Activated CD8-positive, alpha-beta memory T cell treated with anti-CD3 and anti-CD28 coated beads, Interleukin-2, amount 50 U/mL, for 1 hour (primary cell): ENCODE measurements around the gene TRMT11.
A peak's percentile ranks its signal among the peaks of the same experiment; 100 is the strongest.
"Not testable (repeated sequence)": the region's sequence is repeated elsewhere in the genome, so short reads cannot be mapped to it uniquely, and the experiment has no call there.

Experiments used
- DNase-seq: peaks from one replicate; pipeline ENCODE4 v3.0.0-alpha.2; 2020; ENCODE audit errors: extremely low read depth

Gene TRMT11

DNA sequence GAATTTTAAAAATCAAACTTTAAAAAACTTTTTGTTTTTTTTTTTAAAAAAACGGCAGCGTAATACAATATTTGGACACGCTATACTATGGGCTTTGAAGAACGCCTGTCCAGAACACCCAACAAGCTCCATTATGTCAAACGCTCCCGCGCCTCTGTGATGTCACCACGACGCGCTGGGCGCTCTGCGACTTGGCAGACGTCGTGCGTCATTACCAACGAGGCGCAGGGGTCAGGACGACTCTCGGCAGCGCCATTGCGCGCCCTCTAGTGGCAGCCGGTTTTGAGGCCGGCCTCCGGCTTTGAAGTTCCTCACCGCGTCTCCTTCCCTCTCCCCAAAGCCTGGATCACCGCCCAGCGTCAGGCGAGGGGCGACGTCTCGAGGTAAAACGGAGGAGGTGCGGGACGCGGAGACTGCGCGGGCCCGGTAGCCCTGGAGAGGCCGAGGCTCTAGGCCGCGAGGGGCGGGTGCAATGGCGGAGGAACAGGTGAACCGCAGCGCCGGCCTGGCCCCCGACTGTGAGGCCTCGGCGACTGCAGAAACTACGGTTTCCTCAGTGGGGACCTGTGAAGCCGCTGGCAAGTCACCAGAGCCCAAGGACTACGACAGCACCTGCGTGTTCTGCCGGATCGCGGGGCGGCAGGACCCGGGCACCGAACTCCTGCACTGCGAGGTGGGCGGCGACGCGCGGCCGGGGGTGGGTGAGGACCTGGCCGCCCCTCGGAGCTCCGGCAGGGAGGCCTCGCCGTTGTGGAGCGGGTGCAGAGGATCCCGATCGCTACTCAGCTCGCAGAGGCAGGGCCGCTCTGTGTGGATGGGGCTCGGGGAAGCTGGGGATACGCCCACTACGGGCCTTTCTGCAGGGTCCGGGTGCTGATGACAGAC, 29.6 kb upstream of the TRMT11 start, which contains the start of gene HINT3:
Gene HINT3, plus strand, starts transcription at position 265 of the 885 bp plus-strand sequence. Its CDS starts 208 bp downstream, at position 473.
- peak; percentile 94 for DNase-seq

DNA sequence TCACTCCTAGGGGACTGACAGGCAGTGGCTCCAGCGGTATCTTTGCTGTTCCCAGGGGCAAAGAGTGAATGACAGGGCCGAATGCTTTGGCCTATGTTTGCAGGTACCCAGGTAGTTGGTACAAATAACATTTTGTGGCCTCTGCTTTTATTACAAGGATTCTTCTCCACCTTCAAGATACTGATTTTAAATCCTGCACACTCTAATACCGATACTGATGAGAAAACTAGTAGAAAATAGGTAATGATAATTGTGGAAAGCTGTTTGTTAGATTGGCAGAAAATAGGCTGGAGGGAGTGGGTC, 29.0 kb upstream of the TRMT11 start:
- no peak for DNase-seq

DNA sequence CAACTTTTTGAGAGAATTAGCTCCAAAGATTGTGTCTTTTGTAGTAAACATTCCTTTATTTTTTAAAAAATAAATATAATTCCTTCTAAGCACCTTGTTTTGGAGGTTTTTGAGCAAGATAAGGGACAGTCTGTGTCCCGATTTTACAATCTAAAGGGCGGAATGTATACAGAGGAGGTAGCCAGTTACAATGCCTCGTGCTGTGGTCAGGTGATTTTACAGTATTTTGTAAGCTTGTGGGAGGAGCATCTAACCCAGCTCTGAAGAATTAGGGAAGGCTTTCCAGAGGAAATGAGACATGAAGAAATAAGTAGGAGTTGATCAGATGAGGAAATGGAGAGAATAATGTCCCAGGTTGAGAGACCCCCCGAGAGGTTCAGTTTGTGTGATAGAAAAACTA, 28.5 kb upstream of the TRMT11 start:
- no peak for DNase-seq

DNA sequence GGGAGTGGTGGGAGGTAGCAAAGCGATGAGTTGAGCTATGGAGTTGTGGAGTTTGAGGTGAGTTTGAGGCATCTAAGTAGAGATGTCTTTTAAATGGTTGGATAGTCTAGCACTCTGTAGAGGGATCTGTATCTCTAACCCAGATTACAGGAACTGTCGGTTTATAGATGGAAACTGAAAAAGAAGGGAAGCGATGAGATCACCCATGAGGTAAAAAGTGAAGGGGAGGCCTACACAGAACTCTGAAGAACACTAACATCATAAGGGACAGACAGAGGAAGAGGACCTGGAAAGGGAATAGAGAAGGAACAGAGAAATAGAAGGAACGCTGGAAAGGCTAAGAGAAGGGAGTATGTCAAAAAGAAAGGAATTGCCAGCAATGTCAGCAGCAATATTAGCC, 27.3 kb upstream of the TRMT11 start:
- no peak for DNase-seq

DNA sequence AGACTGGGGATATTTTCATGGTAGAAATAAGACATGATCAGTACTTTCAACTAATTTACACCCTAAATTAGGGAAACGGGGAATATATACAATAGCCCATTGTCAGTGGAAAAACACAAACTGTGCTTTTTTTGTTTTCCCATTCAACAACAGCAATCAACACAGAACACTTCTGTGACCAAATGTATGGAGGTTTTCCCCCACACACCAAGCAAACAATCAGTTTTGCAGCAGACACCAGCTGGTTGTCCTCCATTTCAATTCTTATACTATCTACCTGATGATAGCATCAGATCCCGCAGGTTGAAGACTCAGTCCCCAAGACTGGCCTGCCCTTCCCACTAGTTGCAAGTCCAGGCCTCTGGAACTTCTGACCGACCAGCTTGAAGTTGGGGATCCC, 25.2 kb upstream of the TRMT11 start:
- no peak for DNase-seq

DNA sequence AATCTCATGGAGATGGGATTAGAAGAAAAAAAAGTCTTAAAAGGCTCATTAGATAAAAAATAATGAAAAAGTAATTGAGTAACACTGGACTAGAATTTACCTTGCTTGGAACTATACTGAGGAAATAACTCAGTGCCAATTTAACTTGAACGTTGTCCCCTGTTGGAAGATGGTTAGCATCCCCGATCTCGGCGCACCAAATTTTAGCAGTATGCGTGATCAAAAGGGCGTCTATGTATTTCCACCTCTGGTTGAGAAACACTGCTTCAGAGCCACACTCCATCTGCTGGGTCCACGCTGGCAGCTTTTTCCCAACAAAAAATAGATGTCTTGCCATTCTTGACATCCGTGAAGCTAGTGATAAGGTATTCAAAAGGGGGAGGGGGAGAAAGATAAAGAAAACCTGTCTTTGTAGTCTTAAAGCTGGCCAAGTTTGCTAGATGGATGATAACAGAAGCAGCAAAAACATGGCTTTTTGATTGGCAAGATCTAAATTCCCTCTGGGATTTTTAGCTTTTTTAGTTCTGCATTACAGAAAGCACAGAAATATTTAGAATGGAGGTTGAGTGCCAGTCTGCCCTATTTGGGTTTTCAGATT, 23.3 kb upstream of the TRMT11 start:
- DNase-seq: no peak

DNA sequence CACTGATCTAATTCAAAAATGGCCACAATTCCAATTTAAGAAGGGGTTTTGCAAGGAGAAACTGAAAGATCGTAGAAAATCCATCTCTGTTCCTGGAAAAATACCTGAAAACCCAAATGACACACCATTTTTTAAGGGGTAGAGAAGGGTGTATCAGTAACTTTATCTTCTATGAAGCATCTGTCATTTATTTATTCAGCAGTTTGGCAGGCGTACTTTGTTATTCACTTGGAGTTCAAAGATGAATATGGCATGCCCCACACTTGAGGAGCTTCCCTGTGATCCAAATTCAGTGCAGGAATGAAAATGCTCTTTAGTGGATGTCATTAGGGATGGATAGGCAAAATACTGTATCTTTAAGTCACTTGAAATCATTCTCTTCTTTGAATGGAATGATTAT, 22.5 kb upstream of the TRMT11 start:
- no peak for DNase-seq

DNA sequence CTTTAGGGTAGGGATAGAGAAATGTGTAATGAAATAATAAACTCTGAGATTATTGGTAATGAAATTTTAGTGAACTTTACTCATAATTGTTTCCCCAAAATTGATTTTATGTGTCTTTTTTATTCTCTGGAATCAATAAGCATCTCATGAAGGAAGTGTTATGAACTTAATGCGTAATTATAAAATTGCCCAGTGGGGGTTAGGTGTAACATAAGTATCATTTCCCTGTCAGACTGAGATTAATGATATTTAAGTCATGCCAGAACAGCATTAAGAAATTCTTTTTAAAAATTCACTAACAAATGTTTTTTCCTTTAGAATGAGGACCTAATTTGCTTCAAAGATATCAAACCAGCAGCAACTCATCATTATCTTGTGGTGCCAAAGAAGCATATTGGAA, 19.8 kb upstream of the TRMT11 start:
- no peak for DNase-seq

DNA sequence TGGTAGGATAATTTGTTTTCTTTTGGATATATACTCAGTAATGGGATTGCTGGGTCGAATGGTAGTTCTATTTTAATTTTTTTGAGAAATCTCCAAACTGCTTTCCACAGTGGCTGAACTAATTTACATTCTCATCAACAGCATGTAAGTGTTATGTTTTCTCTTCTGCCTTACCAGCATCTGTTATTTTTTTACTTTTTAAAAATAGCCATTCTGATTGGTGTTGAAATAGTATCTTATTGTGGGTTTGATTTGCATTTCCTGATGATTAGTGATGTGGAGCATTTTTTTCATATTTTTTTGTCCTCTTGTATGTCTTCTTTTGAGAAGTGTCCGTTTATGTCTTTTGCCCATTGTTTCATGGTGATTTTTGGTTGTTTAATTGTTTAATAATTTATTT, 17.8 kb upstream of the TRMT11 start:
- no peak for DNase-seq

DNA sequence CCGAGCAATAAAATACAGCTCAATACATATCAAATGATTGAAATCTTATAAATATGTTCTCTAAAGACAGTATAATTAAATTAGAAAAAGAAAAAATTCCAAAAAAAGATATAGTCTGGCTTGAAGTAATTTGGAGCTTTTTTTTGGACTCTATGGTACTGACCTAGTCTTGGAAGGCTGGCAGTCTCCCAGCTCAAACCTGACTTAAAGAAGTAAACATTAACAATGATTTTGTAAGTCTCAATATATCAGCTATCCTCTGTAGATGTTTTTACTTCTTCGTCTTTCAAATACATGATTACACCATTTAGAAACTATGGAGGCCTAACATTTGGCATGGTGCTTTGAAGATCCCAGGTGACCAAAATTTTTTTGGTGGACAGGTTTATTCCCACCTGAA, 15.6 kb upstream of the TRMT11 start:
- DNase-seq: no peak

DNA sequence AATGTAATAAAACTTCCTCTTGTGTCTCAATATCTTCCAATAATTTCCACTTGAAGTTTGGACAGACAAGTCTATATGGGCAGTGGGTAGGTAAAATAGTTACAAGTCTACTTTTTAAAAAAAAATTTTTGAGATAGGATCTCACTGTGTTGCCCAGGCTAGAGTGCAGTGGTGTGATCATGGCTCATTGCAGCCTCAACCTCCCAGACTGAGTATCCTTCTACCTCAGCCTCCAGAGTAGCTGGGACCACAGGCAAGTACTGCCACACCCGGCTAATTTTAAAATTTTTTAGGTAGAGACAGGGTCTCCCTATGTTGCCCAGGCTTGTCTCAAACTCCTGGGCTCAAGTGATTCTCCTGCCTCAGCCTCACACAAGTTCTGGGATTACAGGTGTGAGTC, 13.9 kb upstream of the TRMT11 start:
- DNase-seq: not testable (repeated sequence)

DNA sequence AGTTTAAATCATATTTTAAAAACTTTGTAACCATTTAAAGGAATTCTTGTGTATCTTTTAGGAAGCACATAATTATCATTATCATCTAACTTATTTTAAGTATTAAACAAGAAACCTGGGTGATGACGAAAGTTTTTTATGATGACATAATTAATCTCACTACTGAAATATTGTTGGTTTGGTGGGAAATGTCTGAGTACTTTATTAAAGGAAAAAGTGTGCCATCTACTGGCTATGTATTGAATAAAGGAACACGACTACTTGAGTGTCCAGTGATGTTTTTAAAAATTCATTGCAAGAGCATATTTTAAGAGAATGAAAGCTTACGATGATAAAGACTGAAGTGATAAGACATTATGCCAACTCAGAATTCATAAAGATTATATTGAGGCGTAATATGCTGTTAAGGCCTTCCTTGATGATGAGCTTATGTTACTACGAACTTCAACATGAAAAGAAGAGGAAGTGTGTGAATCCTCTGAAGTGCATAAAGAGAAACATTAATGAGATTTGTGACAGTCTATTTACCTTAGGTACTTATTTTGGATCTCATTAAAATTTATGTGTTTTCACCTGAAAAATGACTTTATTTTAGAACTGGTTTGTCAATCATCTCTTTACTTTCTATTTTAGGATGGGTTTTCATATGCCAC, 12.0 kb upstream of the TRMT11 start:
- no peak for DNase-seq

DNA sequence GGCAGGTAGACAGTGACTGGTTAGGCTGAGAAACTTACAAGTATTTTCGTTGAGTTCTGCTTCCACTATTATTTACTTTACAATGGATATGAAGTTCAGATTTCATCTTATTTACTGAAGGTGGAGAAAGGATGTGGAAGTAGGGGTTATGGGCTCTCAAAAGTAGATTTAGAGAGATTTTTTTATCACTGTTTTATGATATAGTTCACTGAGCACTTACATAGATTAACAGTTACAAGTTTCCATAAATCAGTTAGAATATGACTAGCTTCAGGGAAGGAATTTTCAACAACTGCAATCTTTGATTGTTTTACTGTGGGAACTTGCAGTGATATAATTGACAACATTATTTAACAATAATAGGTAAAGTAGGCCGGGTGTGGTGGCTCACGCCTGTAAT, 7.2 kb upstream of the TRMT11 start:
- DNase-seq: no peak

DNA sequence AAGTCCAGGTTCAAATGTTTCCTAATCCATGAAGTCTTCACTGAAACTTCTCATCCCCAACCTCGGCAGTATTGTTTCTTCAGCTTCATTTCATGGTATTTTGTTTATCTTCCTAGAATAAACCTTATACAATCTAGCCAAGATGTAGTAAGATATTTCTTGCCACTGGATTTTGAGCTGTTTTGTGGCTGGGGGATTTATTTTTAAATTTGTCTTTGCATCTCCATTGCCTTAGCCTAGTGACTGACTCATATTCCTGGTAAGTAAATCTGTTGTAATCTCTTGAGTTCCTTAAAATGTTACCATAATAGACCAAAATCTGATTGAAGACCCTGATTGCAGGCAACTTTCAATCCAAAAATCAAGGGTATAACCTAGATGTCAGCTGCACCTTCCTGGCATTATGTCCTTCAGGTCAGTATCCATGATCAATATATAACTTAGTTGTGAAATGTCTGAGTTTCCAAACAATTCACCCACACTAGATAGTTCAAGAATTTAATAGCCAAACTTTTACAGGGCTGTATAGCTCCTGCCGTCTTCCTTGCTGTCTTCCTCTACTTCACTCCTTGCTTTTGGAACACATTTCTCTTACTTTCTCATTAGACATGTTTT, 4.7 kb upstream of the TRMT11 start:
- DNase-seq: no peak

DNA sequence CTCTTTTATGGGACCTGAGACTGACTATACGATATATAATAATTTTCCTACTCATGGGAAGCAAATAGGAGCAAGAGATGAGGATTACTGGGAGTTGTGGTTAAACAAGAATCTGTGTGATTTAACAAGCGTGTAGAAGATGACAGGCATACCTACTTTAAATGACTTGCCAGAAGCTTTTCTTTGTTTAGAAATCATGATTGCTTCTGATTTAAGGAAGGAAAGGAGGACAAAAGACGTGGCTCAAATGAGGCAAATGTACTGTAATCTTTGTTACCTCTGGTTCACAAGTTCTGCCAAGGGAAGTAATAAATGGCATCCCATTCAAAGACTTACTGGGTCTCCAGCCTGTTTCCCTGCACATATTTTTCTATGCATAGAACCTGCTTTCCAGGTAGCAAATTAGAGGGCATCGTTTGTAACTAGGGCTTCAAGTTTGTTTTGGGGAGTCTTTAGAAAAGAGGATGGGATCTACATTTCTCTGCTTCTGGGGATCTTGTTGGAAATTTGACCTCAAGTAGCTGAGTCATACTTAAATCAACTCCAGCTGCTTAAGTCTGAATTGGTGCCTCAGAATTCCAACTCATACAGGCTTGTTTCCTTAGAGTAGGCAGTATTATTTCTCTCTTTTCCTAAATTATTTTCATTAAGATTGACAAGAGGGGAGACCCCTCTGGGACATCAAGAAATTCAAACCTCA, 2.9 kb upstream of the TRMT11 start:
- DNase-seq: no peak

DNA sequence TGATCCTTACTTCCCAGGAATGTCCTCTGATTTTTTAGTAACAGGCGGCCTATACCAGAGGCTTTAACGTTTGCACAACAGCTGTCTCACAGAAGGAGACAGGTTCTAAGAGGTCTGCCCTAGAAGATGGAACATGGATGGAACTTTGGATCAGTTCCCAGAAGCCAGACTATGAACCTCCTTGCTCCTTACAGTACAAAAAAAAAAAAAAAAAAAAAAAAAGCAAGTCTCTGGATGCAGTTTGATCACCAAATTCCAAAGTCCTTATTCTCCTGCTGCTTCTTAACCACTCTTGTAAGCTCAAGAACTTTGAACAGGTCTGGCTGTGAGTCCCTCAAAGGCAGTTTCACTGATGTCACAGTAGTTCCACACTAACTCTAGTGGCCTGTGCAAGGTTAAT, 2.0 kb upstream of the TRMT11 start:
- DNase-seq: no peak

DNA sequence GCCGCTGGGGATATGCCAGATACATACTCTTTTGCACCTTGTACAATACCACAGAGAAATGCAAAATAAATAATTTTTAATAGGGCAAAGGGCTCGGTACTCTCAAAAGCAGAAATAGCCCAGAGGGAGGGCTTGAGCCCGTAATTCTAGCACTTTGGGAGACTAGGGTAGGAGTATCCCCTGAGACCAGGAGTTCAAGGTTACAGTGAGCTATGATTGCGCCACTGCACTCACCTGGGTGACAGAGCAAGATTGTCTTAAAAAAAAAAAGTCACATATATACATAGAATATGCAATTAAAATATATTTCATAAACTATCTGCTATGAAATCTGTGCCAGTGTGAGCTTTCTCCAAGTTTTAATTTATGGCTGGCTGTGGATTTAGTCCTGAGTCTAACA, 818 bp upstream of the TRMT11 start:
- DNase-seq: no peak

DNA sequence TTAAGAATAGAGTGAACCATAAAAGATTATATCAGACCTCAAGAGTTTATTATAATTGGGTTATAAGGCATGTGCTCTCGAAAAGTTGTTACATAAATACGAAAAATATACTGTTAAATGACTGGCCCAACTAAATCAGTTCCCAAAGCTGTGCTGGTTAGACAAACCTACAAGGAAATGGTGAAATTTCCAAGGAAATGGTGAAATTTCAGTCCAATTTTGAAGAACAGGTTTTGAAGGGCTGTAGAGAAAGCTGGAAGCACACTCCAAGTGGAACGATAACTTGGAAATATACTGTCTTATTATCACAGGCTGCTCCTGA, 400 bp upstream of the TRMT11 start:
- no peak for DNase-seq

DNA sequence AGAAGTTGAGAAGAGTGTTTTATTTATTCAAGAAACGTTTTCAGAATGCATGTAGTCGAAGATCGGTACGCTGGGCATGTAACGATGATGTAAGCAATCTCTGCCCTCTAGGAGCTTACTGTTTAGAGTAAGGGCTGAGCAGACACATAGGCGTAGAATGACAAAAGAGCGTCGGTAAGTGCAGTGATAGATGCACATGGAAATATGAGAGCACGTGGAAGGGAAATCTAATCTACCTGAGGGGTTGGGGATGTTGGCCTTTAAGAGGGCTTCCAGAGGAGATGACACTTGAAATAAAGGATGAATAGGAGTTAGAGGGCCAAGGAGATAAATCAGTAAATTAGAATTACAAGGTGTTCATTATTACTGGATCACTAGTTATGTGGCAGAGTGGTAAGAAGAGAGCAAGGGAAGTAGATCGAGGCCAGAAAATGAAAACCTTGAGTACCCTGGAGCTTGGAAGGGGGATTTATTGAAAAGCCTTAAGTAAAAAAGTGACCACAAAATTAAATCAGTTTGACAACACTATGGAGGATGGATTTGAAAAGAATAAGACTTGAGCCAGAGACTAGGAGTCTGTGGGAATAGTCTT, 782 bp downstream of the TRMT11 start:
- DNase-seq: no peak

DNA sequence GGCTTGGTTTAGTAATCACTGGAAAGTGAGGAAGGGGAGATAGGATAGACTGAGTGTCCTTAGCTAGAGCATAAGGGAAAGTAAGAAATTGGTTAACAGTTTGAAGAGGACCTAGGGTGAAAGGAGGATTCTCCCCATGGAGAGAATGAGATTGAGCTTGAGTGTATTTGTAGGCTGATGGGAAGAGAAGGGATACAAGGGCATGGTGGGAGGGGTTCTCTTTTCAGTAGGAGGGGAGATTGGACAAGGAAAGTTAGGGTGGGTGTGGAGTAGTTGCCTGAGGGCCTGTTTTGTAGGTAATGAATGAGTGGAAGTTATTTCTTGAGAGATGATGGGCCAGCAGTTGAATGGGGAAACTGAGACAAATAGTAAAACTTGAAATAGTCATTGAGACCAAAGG, 1.9 kb downstream of the TRMT11 start:
- no peak for DNase-seq

DNA sequence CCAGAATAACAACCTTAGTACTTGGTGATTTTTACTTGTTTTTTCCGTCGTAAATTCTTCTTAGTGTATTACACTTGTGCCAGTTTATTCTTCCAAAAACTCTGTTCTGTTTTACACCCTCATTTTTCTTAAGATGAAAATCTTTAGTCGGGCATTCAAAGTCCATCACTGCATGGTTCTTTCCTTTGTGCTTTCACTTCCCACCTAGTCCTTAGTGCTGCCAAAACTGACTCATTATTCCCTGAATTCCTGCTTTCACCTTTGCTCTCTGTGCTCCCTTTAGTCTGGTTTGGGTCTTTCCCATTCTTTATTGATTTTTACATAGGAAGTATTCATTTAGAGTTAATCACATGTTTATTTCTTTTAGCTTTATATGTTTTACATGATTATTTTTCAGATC, 3.3 kb downstream of the TRMT11 start:
- DNase-seq: no peak

DNA sequence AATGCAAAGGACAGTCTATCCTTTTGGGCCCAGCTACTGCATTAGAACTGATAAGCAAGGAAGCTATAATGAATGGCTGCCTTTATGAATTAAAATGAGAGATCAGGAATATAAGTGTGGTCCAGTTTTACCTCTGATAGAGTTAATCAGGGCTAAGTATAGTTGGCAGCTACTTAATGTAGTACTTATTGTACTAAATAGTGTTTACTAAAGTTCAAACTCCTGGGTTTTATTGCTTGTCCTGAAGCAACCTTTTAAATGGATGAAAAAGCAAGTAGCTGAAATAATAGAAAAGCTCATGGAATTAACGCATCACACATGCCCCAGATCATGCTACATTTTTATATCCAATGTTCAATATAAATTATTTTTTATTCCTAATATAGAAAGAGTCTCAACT, 5.3 kb downstream of the TRMT11 start:
- DNase-seq: no peak
